COLO668 (cell line): ENCODE results near the gene C16orf87.

Experiments used
- DNase-seq: peaks from one replicate; lab custom pipeline; 2025; ENCODE audit not compliant: unreplicated experiment; lab: John Stamatoyannopoulos, UW

Gene C16orf87

DNA sequence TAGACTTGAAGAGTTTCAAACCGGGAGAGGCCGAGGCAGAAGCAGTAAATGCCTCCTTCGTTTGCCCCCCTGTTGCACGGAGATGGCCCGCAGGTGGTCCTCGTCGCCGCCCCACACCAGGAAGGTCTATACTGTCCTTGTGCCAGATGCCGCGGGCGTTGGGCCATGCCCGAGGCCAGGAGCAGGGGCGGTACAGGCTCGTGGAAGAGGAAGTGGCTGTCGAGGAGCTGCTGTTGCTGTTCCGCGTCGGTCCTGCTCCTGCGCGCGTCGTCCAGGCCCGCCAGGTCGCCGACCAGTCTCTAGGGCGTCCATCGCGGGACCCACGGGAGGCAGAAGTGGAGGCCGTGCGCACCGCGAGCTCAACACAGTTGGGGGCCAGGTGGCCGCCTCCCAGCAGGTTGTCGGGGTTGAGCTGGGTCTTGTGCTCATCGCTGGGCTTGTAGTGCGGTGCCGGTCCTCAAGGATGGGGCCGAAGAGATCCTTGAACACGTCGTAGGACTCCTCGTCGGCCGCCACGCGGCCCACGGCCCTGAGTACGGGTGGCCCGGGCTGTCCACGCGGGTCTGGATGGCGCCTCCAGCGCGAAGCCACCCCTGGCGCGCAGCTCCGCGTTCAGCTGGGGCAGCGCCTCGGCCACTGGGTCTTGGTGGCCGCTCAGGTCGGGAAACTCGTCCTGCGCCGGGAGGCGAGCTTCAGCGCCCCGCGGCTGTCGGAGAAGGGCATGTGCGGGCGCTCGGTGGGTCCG, 13.1 kb upstream of the C16orf87 start:
- DNase-seq: no peak

DNA sequence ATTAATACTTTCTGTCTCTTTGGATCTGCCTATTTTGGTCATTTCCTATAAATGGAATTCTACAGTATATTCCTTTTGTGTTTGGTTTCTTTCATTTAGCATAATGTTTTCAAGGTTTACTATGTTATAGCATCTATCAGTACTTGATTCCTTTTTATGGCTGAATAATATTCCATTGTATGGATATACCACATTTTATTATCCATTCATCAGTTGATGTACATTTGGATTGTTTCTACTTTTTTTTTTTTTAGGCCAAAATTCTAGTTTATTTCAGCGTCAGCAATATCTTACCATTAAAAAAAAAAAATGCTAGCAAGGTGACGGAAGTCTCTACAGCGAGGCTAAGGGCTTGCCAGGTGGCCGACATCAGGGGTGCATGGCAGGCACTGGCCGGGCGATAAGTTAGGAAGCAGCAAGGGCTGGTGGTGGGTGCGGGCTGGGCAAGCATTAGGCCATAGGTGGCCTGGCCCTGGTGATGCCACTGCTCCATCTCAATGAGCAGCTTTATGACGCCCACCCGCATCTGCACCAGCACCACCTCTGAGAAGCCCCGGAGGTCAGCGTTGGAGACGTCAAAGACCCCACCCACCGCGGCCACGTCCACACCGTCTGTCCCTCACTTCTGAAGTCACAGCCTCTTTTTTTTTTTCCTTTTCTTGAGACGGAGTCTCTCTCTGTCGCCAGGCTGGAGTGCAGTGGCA, 11.4 kb upstream of the C16orf87 start:
- no peak for DNase-seq

DNA sequence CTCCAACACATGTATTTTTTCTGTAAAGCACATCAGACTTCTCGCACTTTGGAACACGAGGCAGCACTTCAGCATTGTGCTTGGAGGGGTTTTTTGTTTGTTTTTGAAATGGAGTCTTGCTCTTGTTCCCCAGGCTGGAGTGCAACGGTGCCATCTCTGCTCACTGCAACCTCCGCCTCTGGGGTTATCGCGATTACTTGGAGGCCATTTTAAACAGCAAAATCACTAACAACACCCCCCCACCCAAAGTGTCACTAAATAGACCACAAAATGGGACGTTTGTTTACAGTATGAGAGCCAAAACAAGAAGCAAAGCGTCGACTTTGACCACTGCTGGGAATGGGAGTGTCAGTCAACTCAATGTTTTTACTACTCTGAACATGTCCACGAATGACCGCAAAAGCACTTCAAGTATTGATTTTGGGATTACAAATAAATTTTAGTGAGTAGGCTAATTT, 9.0 kb upstream of the C16orf87 start:
- DNase-seq: peak; percentile 31

DNA sequence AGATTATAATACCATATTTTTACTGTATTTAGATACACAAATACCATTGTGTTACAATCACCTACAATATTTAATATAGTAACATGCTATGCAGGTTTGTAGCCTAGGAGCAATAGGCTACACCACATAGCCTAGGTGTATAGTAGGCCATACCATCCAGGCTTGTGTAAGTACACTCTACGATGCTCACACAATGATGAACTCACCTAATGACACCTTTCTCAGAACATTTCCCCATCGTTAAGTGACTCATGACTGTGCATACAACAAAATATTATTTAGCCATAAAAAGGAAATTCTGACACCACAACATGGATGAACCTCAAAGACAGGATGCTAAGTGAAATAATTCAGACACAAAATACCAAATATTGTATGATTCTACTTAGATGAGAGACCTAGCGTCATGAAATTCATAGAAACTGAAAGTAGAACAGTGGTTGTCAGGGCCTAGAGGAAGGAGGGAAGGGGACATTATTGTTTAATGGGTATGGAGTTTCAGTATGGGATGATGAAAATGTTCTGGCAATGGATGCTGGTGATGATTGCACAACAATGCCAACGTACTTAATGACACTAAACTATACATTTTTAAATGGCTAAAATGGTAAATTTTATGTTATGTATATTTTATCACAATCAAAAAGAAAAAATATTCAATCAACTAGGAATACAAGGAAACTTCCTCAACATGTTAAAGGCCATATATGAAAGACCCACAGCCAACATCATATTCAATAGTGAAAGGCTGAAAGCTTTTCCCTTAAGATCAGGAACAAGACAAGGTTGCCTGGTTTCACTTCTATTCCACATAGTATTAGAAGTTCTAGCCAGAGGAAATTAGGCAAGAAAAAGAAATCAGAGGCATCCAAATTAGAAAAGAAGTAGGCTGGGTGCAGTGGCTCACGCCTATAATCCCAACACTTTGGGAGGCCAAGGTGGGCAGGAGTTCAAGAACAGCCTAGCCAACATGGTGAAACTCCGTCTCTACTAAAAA, 5.9 kb upstream of the C16orf87 start:
- peak; percentile 33 for DNase-seq

DNA sequence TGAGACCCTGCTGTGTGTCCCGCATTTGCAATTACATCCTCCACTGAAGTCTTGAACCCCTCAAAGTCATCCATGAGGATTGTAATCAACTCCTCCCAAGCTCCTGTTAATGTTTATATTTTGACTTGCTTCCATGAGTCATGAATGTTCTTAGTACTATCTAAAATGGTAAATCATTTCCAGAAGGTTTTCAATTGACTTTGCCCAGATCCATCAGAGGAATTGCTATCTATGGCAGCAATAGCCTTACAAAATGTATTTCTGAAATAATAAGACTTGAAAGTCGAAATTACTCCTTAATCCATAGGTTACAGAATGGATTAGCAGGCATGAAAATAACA, 2.5 kb upstream of the C16orf87 start:
- no peak for DNase-seq

DNA sequence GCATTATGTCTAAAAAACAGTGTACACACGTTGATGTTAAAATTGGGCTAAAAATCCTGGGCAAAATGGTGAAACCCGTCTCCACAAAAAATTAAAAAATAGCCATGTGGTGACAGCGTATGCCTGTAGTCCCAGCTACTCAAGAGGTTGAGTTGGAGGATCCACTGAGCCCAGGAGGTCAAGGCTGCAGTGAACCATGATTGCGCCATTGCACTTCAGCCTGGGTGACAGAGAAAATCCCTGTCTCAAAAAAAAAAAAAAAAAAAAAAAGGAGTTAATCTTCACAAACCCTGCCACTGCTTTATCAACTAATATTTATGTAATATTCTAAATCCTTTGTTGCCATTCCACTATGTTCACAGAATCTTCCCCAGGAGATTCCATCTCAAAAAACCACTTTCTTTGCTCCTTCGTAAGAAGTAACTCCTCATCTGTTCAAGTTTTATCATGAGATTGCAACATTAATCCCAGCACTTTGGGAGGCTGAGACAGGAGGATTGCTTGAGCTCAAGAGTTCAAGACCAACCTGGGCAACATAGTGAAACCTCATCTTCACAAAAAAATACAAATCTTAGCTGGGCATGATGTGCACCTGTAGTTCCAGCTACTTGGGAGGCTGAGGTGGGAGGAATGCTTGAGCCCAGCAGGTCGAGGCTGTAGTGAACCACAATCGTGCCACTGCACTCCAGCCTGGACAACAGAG, 1.9 kb upstream of the C16orf87 start:
- no peak for DNase-seq

DNA sequence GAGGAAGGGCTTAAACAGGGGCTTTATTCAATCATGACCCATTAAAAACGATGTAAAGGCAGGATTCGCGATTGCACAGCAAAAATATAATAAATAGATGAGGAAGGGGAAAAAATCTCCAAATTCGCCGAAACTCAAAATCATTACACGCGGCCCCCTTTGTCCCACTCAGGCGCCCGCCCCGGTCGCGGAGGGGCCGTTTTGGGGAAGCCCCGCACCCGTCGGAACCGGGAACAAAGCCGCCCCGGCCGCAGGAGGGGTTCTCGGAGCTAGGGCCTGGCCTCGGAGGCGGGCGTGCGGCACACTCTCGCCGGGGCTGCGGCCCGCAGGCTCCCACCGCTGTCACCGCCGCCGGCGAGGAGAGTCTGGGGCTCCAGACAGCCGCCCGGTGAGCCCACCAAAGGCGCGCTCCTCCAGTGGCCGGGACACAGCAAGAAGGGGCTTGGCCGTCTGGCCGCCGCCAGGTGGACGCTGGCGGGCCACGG, 521 bp downstream of the C16orf87 start:
- peak; percentile 76 for DNase-seq

DNA sequence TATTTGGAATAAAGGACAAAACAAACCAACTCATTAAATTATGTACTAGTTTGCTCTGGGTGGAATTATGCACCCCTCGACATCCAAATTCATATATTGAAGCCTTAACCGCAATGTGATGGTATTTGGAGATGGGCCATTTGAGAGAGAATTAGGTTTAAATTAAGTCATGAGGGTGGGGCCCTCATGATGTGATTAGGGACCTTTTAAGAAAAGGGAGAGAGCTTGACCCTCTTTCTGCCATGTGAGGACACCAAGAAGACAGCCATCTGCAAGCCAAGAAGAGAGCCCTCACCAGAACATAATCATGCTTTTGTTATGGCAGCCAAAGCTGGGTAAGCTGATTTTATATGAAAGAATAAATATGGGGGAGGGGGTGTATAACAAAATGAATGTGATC, 2.0 kb downstream of the C16orf87 start:
- no peak for DNase-seq

DNA sequence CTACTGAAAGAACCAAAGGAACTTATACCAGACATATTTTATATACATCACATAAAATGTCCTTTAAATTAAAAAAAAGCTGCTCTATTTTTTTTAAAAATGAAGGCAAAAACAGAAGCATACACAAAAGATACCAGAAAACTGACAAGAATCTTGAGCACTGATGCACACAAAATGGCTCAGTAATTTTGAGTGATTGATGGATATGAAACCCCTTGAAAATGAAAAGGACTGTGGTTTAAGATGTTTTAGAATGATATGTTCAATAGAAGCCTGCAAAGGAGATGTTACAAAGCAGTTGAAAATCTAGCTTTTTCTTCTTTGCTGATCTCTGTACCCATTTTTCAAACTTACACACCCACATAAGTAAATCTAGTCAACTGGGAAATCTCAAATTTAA, 2.7 kb downstream of the C16orf87 start:
- DNase-seq: no peak

DNA sequence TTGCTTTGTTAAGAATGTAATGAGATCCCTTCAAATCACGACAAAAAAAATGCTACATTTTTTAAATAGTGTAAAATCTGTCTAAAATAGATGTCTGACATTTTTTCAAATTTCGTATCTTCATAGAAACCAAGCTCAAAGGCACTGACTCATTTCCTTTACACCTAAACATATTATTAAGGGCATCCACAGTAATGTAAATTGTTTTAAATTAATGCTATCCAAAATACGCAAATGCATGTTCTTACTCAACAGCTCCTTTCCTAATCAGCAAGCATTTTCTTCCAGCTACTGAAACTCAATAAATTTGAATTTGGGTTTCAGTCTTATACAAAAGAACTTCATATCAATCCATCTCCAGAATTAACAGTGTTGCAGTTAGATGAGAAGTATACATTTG, 4.3 kb downstream of the C16orf87 start:
- DNase-seq: no peak

DNA sequence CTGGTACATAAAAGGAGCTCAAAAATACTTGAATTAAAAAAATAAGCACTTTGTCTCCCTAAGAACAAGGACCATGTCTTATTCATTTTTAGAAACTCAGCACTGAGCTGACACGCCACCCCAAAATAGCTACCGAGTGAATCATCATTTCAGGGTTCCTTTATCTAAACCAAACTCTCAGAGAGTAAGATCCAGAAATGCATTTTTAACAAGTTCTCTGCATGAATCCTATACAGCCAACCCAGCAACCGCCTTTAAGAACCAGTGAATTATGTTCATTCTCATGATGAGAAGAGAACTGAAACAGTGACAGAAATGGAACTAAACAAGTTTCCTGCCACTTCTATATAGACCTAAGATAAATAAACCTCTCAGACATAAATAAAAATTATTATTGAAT, 8.7 kb downstream of the C16orf87 start:
- DNase-seq: no peak

DNA sequence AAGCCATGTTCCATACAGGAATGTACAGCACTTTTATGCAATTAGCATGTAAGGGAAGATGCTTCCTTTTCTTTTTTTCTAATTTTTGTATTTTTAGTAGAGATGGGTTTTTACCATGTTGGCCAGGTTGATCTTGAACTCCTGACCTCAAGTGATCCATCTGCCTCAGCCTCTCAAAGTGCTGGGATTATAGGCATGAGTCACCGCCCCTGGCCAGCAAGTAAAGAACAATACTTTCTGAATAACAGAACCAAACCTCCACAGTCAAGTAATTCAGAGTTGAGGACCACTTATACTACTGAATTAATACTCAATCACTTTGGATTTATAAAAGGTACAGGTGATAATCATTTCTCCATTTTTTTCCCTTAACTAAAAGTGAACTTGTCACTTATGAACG, 13.0 kb downstream of the C16orf87 start:
- DNase-seq: no peak

DNA sequence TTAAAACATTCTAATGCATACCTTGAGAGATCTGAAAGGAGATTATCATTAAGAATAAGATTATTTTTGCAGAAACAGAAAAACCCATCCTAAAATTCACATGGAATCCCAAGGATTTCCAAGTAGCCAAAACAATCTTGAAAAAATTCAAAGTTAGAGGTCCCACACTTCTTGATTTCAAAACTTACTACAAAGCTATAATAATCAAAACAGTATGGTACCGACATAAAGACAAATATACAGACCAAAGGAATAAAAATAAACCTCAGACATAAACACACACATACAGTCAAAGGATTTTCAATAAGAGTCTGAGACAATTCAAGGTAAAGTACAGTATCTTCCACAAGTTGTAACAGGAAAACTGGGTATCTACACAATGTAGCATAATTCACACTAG, 16.2 kb downstream of the C16orf87 start:
- DNase-seq: no peak

DNA sequence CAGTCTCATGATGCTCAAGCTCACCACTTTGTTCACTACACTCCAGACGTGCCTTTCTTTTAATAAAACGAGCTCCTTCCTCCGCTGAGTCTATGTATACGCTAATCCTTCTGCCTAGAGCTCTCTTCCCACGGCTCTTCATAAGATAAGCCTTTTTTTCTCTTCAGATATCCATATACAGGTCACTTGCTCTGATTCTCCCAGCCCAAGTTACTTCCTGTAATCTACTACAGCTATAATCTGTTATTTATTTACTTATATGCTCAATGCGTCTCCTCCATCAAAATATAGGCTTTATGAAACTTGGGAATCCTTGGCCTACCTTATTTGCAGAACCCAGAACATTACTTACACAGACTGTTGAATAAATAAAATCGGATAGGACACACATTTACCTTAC, 17.4 kb downstream of the C16orf87 start:
- no peak for DNase-seq

DNA sequence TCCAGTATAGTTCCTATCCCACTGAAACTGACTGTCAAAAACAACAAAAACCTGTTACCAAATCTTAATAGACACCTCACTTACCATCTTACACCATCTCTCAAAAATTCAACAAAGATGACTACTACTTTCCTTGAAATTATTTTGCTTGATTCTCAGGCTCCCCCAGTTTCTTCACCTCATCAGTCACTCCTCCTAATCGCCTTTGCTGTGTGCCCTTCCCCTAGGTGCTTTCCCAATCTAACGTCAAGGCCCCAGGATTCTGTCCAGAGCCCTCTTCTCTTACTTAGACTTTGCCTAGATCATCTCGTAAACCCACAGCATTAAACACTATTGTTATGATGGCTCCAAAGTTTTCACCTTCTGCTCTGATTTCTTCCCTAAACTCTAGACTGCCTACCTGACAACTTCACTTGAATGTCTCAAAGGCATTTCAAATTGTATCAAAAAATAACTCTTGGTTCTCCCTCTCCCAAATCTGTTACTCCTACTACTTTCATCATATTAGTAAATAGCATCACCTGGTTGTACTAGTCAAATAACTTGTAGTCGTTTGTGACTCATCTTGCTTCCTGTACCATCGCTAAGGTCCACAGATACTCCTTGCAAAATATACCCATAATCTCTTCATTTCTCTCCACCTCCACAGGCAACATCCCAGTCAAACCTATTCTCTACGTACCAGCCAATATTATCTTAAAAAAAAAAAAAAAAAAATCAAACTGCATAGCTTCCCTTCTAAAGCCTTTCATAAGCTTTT, 18.0 kb downstream of the C16orf87 start:
- no peak for DNase-seq

DNA sequence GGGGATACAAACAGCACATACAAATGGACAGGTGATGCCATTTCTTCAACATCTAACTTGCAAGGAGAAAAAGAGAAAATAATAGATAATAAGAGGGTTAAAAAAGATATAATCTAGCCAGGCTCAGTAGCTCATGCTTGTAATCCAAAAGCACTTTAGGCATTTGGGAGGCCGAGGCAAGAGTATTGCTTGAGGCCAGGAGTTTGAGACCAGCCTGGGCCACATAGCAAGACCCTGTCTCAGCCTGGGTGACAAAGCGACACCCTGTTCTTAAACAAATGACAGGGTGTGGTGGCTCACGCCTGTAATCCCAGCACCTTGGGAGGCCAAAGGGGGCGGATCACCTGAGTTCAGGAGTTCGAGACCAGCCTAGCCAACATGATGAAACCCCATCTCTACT, 19.3 kb downstream of the C16orf87 start:
- DNase-seq: no peak

DNA sequence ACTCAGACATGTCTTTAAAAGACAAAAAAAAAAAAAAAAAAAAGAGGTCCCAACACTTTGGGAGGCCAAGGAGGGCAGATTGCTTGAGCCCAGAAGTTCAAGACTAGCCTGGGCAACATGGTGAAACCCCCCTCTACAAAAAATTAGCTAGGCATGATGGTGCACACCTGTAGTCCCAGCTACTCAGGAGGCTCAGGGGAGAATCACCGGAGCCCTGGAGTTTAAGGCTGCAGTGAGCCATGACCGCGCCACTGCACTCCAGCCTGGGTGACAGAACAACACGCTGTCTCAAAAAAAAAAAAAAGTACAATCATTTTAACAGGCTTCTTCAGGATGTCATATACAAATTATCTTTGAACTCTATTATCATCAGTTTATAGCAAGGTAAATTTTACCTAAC, 22.0 kb downstream of the C16orf87 start:
- no peak for DNase-seq

DNA sequence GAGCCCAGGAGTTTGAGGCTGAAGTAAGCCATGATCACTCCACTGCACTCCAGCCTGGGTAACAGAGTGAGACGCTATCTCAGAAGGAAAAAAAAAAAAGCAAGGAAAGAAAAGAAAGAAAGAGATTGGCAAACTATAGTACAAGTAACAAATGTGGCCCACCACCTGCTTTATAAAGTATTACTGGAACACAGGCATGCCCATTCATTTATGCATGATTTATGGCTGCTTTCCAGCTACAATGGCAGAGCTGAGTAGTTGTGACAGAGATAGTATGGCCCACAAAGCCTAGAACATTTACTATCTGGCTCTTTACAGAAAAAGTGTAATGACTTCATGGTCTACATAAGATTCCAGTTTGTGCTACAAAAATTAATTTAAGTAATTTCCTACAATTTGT, 23.6 kb downstream of the C16orf87 start:
- DNase-seq: no peak

DNA sequence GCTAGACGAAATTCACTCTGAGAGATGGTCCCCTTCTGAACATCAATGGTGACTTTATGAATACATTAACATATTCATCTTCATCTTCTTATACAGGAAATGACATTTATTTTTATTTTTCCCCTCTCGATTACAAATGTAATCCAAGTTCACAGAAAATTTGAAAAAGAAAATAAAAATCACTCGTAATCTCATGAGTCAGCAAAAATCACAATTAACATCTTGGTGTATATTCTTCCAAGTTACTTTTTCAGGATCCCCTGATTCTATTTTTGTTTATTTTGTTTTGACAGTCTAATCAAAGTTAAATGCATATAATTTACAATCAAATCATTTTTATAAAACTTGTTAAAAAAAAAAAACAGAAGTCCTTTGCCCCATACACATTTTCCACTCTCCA, 27.6 kb downstream of the C16orf87 start:
- DNase-seq: no peak

DNA sequence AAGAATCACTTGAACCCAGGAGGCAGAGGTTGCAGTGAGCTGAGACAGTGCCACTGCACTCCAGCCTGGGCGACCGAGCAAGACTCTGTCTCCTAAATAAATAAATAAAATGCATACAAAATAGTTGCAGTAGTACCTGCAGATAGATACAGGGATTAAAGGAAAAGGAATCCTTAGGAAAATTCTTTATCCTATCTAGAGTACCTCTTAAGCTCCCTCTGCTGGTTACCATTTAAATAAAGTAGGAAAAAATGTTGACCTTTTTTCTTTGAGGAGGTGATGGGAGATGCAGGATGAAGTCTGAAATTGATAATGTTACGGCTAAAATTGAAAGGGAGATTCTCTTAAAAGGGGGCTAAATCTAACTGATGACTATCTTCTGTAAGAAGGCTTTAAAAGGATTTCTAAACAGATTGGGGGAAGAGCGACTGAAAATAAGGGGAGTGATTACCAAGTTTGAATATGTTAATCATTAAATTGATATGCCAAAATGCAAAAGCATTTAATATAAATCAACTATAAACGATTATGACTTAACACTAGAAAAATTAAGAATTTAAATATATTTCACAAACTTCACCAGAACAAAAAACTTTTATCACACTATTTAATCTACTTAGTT, 29.4 kb downstream of the C16orf87 start:
- no peak for DNase-seq
